Activated CD4-positive, alpha-beta T cell treated with anti-CD3 and anti-CD28 coated beads for 36 hours (primary cell): ENCODE data around the gene OPRL1. TPM values are rescaled to one million over a fixed set of nuclear protein-coding genes. Genes with fewer than 3 reads are reported as not detected.

Experiments used
- ATAC-seq: fragments of 200-7000 bp; cut with Tn5 transposase; one replicate; pipeline ENCODE4 v1.10.0; 2021; ENCODE audit warnings: mild to moderate bottlenecking, moderate library complexity
- CTCF ChIA-PET: fragments of 350-600 bp; sonication (Branson Sonifier 250); formaldehyde crosslinking; loops from one replicate; lab custom pipeline; 2021; ENCODE audit warnings: antibody characterized with exemption; lab: Charles Lee
- POLR2A ChIA-PET: fragments of 350-600 bp; sonication (Branson Sonifier 250); formaldehyde crosslinking; loops from one replicate; lab custom pipeline; 2021; ENCODE audit warnings: antibody characterized with exemption, inconsistent platforms; lab: Charles Lee
- DNase-seq: peaks from one replicate; pipeline ENCODE4 v3.0.0-alpha.2; 2020
- H3K27ac Mint-ChIP-seq: one replicate; pipeline ENCODE4 v1.8.0; 2021; ENCODE audit warnings: mixed read lengths
- H3K27me3 Mint-ChIP-seq: one replicate; pipeline ENCODE4 v1.8.0; 2021; ENCODE audit warnings: mixed read lengths
- H3K36me3 Mint-ChIP-seq: one replicate; pipeline ENCODE4 v1.8.0; 2021; ENCODE audit warnings: low read depth, mixed read lengths
- H3K4me1 Mint-ChIP-seq: one replicate; pipeline ENCODE4 v1.8.0; 2021; ENCODE audit warnings: mixed read lengths
- H3K4me3 Mint-ChIP-seq: one replicate; pipeline ENCODE4 v1.8.0; 2021; ENCODE audit warnings: mild to moderate bottlenecking, moderate library complexity, mixed read lengths
- H3K9me3 Mint-ChIP-seq: one replicate; pipeline ENCODE4 v1.8.0; 2021; ENCODE audit warnings: low read depth, mixed read lengths
- intact Hi-C, 2 experiments: fragments of 100-400 bp; cut with DNase I in 1 of 2; cut with micrococcal nuclease in 1 of 2; formaldehyde crosslinking; loops; one replicate each; pipeline versions ENCODE4 v1.14.2 to v1.15.1; 2022 to 2024; cut with DNase I, micrococcal nuclease
- total RNA-seq, 2 experiments: library from RNA; stranded (reverse); gene quantifications; one replicate each; pipeline ENCODE4 v1.2.3, GENCODE V29; 2021

The OPRL1 gene
- total RNA-seq, 2 experiments from 2014 or later: 0.42 to 0.50 TPM

GRCh38 chr20:64037498-64038213 lies 42.2 kb upstream of the OPRL1 start:
- ATAC-seq (no peak), DNase-seq (peak; percentile 48)
- Mint-ChIP-seq H3K27me3 (peaks cover 2% of the 10 kb centered on the region), H3K36me3 (peaks cover 10% of the 10 kb centered on the region), H3K9me3 (no peaks in the 10 kb centered on the region), H3K27ac (no peak overlapping the region), H3K4me3 (peak overlapping the region; percentile 7), H3K4me1 (peaks cover 49% of the 10 kb centered on the region)
- intact Hi-C loops: loop anchor here (1.0 to 5.0 kb wide), 6 partner anchors 41 to 411 kb away; partner anchors contain the start of genes PRPF6 (in 2 of the 2), GMEB2 (in 1 of the 2), LIME1 (in 1 of the 2) and RGS19 (in 1 of the 2)
- POLR2A ChIA-PET: interaction anchor here (0.9 to 1.3 kb wide), 2 partner anchors 57 to 330 kb away, joined by 3 to 6 read pairs; partner anchors contain the start of genes ARFRP1, PRPF6 and ZGPAT
- CTCF ChIA-PET: interaction anchor here (0.6 to 2.9 kb wide), 17 partner anchors 10 to 500 kb away, joined by 3 to 32 read pairs (median 3); partner anchors contain the start of genes PRPF6, SAMD10 and TCEA2

GRCh38 chr20:64038224-64038564 lies 41.7 kb upstream of the OPRL1 start:
- Mint-ChIP-seq H3K27me3 (peaks cover 2% of the 10 kb centered on the region), H3K4me1 (peaks cover 49% of the 10 kb centered on the region), H3K27ac (no peak overlapping the region), H3K9me3 (no peaks in the 10 kb centered on the region), H3K36me3 (peaks cover 10% of the 10 kb centered on the region), H3K4me3 (peak overlapping the region; percentile 61)
- POLR2A ChIA-PET: interaction anchor here (0.9 to 1.3 kb wide), 2 partner anchors 58 to 331 kb away, joined by 3 to 6 read pairs; partner anchors contain the start of genes ARFRP1, PRPF6 and ZGPAT
- peak; percentile 14 for ATAC-seq
- CTCF ChIA-PET: interaction anchor here (0.6 to 2.9 kb wide), 20 partner anchors 11 to 501 kb away, joined by 3 to 32 read pairs (median 4); partner anchors contain the start of genes OPRL1, PRPF6, RGS19 and SAMD10
- intact Hi-C loops: loop anchor here (1.0 to 5.0 kb wide), 6 partner anchors 41 to 411 kb away; partner anchors contain the start of genes PRPF6 (in 2 of the 2), GMEB2 (in 1 of the 2), LIME1 (in 1 of the 2) and RGS19 (in 1 of the 2)
- no peak for DNase-seq

- Mint-ChIP-seq H3K27me3 (peaks cover 2% of the 10 kb centered on the region), H3K4me3 (peak overlapping the region; percentile 61), H3K4me1 (peaks cover 48% of the 10 kb centered on the region), H3K27ac (no peak overlapping the region), H3K36me3 (peaks cover 8% of the 10 kb centered on the region), H3K9me3 (no peaks in the 10 kb centered on the region)
- ChIA-PET POLR2A (interaction anchor here (0.9 to 1.3 kb wide), 3 partner anchors 19 to 331 kb away, joined by 3 to 6 read pairs (median 3); partner anchors contain the start of genes ARFRP1, PRPF6 and ZGPAT), CTCF (interaction anchor here (0.6 to 2.9 kb wide), 29 partner anchors 11 to 1274 kb away, joined by 3 to 32 read pairs (median 4); partner anchors contain the start of genes OPRL1, PRPF6, RGS19 and SAMD10)
- ATAC-seq: peak; percentile 70
- DNase-seq: peak; percentile 89
- intact Hi-C loops: loop anchor here (1.0 to 5.0 kb wide), 9 partner anchors 19 to 500 kb away; partner anchors contain the start of genes PRPF6 (in 2 of the 2), GMEB2 (in 1 of the 2), LIME1 (in 1 of the 2) and RGS19 (in 1 of the 2)
These were observed 41.2 kb upstream of the OPRL1 start for GRCh38 chr20:64038565-64039292.

- Mint-ChIP-seq H3K27me3 (peaks cover 2% of the 10 kb centered on the region), H3K27ac (peak overlapping the region; percentile 60), H3K36me3 (peaks cover 5% of the 10 kb centered on the region), H3K4me1 (peaks cover 42% of the 10 kb centered on the region), H3K9me3 (no peaks in the 10 kb centered on the region), H3K4me3 (peak overlapping the region; percentile 61)
- ChIA-PET POLR2A (interaction anchor here (1.0 to 1.3 kb wide), 2 partner anchors 18 to 59 kb away, joined by 3 to 6 read pairs; partner anchors contain the start of gene PRPF6), CTCF (interaction anchor here (0.6 to 2.9 kb wide), 21 partner anchors 12 to 1274 kb away, joined by 3 to 32 read pairs (median 4); partner anchors contain the start of genes OPRL1, PRPF6, RGS19 and SAMD10)
- no peak for ATAC-seq
- DNase-seq: no peak
- intact Hi-C loops: loop anchor here (1.0 to 5.0 kb wide), 8 partner anchors 18 to 501 kb away; partner anchors contain the start of genes GMEB2 (in 1 of the 2), LIME1 (in 1 of the 2), PRPF6 (in 1 of the 2) and RGS19 (in 1 of the 2)
These were observed 40.4 kb upstream of the OPRL1 start for GRCh38 chr20:64039293-64040160.

GRCh38 chr20:64040231-64041039 lies 39.4 kb upstream of the OPRL1 start:
- Mint-ChIP-seq H3K36me3 (peaks cover under 1% of the 10 kb centered on the region), H3K27me3 (peaks cover 2% of the 10 kb centered on the region), H3K27ac (no peak overlapping the region), H3K4me3 (peak overlapping the region; percentile 61), H3K9me3 (no peaks in the 10 kb centered on the region), H3K4me1 (peaks cover 33% of the 10 kb centered on the region)
- ATAC-seq (no peak), DNase-seq (no peak)
- CTCF ChIA-PET: interaction anchor here (0.8 to 2.9 kb wide), 11 partner anchors 11 to 81 kb away, joined by 3 to 32 read pairs (median 5); partner anchors contain the start of genes PRPF6 and SAMD10
- POLR2A ChIA-PET: no interaction called here
- intact Hi-C loops: loop anchor here in 1 of 2 experiments (1.0 kb wide), 1 partner anchor 15 kb away; no protein-coding TSS in a partner anchor

- Mint-ChIP-seq H3K27ac (peak overlapping the region; percentile 47), H3K36me3 (no peaks in the 10 kb centered on the region), H3K4me1 (peaks cover 31% of the 10 kb centered on the region), H3K27me3 (peaks cover 5% of the 10 kb centered on the region), H3K4me3 (peak overlapping the region; percentile 71), H3K9me3 (no peaks in the 10 kb centered on the region)
- ChIA-PET CTCF (interaction anchor here (1.0 to 2.5 kb wide), 8 partner anchors 10 to 78 kb away, joined by 3 to 13 read pairs (median 4); partner anchors contain the start of gene TCEA2), POLR2A (no interaction called here)
- intact Hi-C loops: loop anchor here in 1 of 2 experiments (1.0 kb wide), 1 partner anchor 14 kb away; no protein-coding TSS in a partner anchor
- DNase-seq (no peak), ATAC-seq (no peak)
These were observed 38.7 kb upstream of the OPRL1 start for GRCh38 chr20:64041040-64041780.

GRCh38 chr20:64041781-64042053 lies 38.2 kb upstream of the OPRL1 start:
- ChIA-PET POLR2A (no interaction called here), CTCF (interaction anchor here (1.0 to 1.3 kb wide), 3 partner anchors 16 to 59 kb away, joined by 3 to 4 read pairs (median 4); partner anchors contain the start of gene TCEA2)
- DNase-seq (no peak), ATAC-seq (no peak)
- no peaks in the 10 kb centered on the region for H3K36me3 Mint-ChIP-seq
- intact Hi-C loops: loop anchor here in 1 of 2 experiments (1.0 kb wide), 1 partner anchor 14 kb away; no protein-coding TSS in a partner anchor
- H3K4me3 Mint-ChIP-seq: peak overlapping the region; percentile 71
- peaks cover 9% of the 10 kb centered on the region for H3K27me3 Mint-ChIP-seq
- H3K27ac Mint-ChIP-seq: peak overlapping the region; percentile 47
- no peaks in the 10 kb centered on the region for H3K9me3 Mint-ChIP-seq
- H3K4me1 Mint-ChIP-seq: peaks cover 29% of the 10 kb centered on the region

GRCh38 chr20:64042054-64042781 lies 37.7 kb upstream of the OPRL1 start:
- peaks cover 24% of the 10 kb centered on the region for H3K4me1 Mint-ChIP-seq

More at GRCh38 chr20:64042054-64042781, 37.7 kb upstream of the OPRL1 start:
- ATAC-seq: no peak
- CTCF ChIA-PET: interaction anchor here (0.6 to 1.3 kb wide), 4 partner anchors 15 to 60 kb away, joined by 3 to 4 read pairs (median 4); partner anchors contain the start of gene TCEA2
- Mint-ChIP-seq H3K27ac (peak overlapping the region; percentile 55), H3K27me3 (peaks cover 14% of the 10 kb centered on the region), H3K36me3 (no peaks in the 10 kb centered on the region), H3K9me3 (no peaks in the 10 kb centered on the region), H3K4me3 (peak overlapping the region; percentile 71)
- DNase-seq: no peak
- POLR2A ChIA-PET: no interaction called here
- intact Hi-C loops: no loop called here
